ENCODE measurements around the gene SPP2. TPM values are rescaled to one million over a fixed set of nuclear protein-coding genes. Genes with fewer than 3 reads are reported as not detected.

SPP2 gene
- total RNA-seq, 1 experiment from 2014 or later = not detected

GRCh38 chr2:234074751-234075517 is 24.4 kb downstream of the SPP2 start:
- H2BK5ac ChIP-seq (ENCODE audit: insufficient read length, low read length) = no peak overlapping the region
- no peaks in the 10 kb centered on the region for H3K36me3 Mint-ChIP-seq (ENCODE audit: insufficient read depth in 1 of 3, low read depth in 3 of 3)
- no peaks in the 10 kb centered on the region for H3K23me2 ChIP-seq (ENCODE audit: insufficient read length, low read depth, low read length, poor library complexity, severe bottlenecking)
- no CpG with 5 or more reads among the region's 13 CpGs for WGBS (ENCODE audit: extremely low coverage, insufficient read length, low lambda C conversion rate)
- no peak overlapping the region for H3K4ac ChIP-seq (ENCODE audit: low read depth, low read length)
- DNase-seq = no peak
- no peak overlapping the region for H2AK5ac ChIP-seq (ENCODE audit: insufficient read length, low read length)
- H3K23ac ChIP-seq (ENCODE audit: insufficient read length, low read depth, low read length) = no peak overlapping the region
- no peak overlapping the region for H2BK20ac ChIP-seq (ENCODE audit: low read depth, low read length, poor library complexity, severe bottlenecking)
- no peak overlapping the region for H2BK12ac ChIP-seq (ENCODE audit: insufficient read length, low read depth, low read length)
- H3K9me3 Mint-ChIP-seq = no peaks in the 10 kb centered on the region; a peak in 2 of 5 replicates
- no peak overlapping the region for H2BK15ac ChIP-seq (ENCODE audit: low read depth, low read length)
- H4K8ac ChIP-seq (replicated peaks; ENCODE audit: insufficient read length, low read depth, low read length) = no peak overlapping the region
- H4K20me1 ChIP-seq (ENCODE audit: control insufficient read depth, insufficient read depth, insufficient read length) = no peaks in the 10 kb centered on the region
- no peak overlapping the region for H4K5ac ChIP-seq (ENCODE audit: insufficient read length, low read depth, low read length)
- H3K4me3 Mint-ChIP-seq = no peak overlapping the region
- no peak overlapping the region for H3K18ac ChIP-seq (ENCODE audit: insufficient read length, low read depth, low read length)
- H3K4me1 ChIP-seq (ENCODE audit: insufficient read depth, low read length) = no peaks in the 10 kb centered on the region
- no peak overlapping the region for H3K9ac ChIP-seq (ENCODE audit: extremely low read depth, insufficient read length, low read length)
- H3K56ac ChIP-seq (ENCODE audit: insufficient read length, low read depth, low read length) = no peak overlapping the region
- no peak overlapping the region for H2AFZ ChIP-seq (ENCODE audit: low read length)
- no peak overlapping the region for H3T11ph ChIP-seq (ENCODE audit: low read length)
- no peaks in the 10 kb centered on the region for H3K79me2 ChIP-seq (ENCODE audit: insufficient read depth, low read length)
- H4K91ac ChIP-seq (ENCODE audit: insufficient read length, low read depth, low read length) = no peak overlapping the region
- no peak overlapping the region for H3K14ac ChIP-seq (ENCODE audit: insufficient read depth, low read length)
- no peak overlapping the region for H3K4me2 ChIP-seq (ENCODE audit: insufficient read depth, insufficient read length, low read length)
- H3K27ac Mint-ChIP-seq = peak overlapping the region in 1 of 3 experiments; percentile 49; a peak in 1 of 7 replicates
- peaks cover 14% of the 10 kb centered on the region for H3K27me3 Mint-ChIP-seq (ENCODE audit: low read depth)
- H3K27ac ChIP-seq (ENCODE audit: insufficient read length, low read depth, low read length) = no peak overlapping the region
- no peaks in the 10 kb centered on the region for H3K27me3 ChIP-seq (ENCODE audit: insufficient read depth, low read length)
- no peaks in the 10 kb centered on the region for H3K79me1 ChIP-seq (ENCODE audit: insufficient read depth, low read depth, low read length, poor library complexity, severe bottlenecking)
- H3K4me1 Mint-ChIP-seq = no peaks in the 10 kb centered on the region
- TF ChIP-seq, protein P1, sequence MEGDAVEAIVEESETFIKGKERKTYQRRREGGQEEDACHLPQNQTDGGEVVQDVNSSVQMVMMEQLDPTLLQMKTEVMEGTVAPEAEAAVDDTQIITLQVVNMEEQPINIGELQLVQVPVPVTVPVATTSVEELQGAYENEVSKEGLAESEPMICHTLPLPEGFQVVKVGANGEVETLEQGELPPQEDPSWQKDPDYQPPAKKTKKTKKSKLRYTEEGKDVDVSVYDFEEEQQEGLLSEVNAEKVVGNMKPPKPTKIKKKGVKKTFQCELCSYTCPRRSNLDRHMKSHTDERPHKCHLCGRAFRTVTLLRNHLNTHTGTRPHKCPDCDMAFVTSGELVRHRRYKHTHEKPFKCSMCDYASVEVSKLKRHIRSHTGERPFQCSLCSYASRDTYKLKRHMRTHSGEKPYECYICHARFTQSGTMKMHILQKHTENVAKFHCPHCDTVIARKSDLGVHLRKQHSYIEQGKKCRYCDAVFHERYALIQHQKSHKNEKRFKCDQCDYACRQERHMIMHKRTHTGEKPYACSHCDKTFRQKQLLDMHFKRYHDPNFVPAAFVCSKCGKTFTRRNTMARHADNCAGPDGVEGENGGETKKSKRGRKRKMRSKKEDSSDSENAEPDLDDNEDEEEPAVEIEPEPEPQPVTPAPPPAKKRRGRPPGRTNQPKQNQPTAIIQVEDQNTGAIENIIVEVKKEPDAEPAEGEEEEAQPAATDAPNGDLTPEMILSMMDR (conservative IDR thresholded peaks at IDR 0.05) = no peak
- no peak overlapping the region for H2BK120ac ChIP-seq (ENCODE audit: low read depth, low read length, poor library complexity, severe bottlenecking)
- no peaks in the 10 kb centered on the region for H3K9me3 ChIP-seq (ENCODE audit: control insufficient read depth, low read depth, low read length)

All from H9 (cell line).